SK-N-SH treated with all-trans-retinoic acid at 6 μM for 48 hours (cell line): ENCODE measurements around the gene NPEPL1.
"Not testable (repeated sequence)": the region's sequence is repeated elsewhere in the genome, so short reads cannot be mapped to it uniquely, and the experiment has no call there.

Source experiments
- ARNTL ChIP-seq: fragments of 450-650 bp; formaldehyde crosslinking; IDR thresholded peaks from 2 replicates; pipeline ENCODE4 v1.5.0; 2020; ENCODE audit warnings: low read depth, mild to moderate bottlenecking, moderate library complexity, borderline replicate concordance
- CREB5 ChIP-seq: fragments of 250-450 bp; sonication (Bioruptor Pico); IDR thresholded peaks from 2 replicates; pipeline ENCODE4 v1.5.1; 2020; ENCODE audit warnings: low read depth, mild to moderate bottlenecking, moderate library complexity
- CSDC2 ChIP-seq: fragments of 250-450 bp; sonication (Bioruptor Pico); IDR thresholded peaks from 2 replicates; pipeline ENCODE4 v1.5.0; 2020; ENCODE audit warnings: mild to moderate bottlenecking, moderate library complexity
- PATZ1 ChIP-seq: fragments of 250-450 bp; sonication (Bioruptor Pico); IDR thresholded peaks from 2 replicates; pipeline ENCODE4 v1.8.0; 2020; ENCODE audit warnings: mild to moderate bottlenecking, moderate library complexity, borderline replicate concordance
- PPARA ChIP-seq: fragments of 250-450 bp; sonication (Bioruptor Pico); IDR thresholded peaks from 2 replicates; pipeline ENCODE4 v1.5.0; 2020; ENCODE audit warnings: mild to moderate bottlenecking, borderline replicate concordance
- ZFP30 ChIP-seq: fragments of 450-650 bp; formaldehyde crosslinking; IDR thresholded peaks from 2 replicates; pipeline ENCODE4 v1.5.0; 2022; ENCODE audit warnings: mild to moderate bottlenecking, moderate library complexity
- ZNF565 ChIP-seq: fragments of 450-650 bp; formaldehyde crosslinking; conservative IDR thresholded peaks from 2 replicates; pipeline ENCODE4 v1.5.0; 2020; ENCODE audit warnings: low read depth, mild to moderate bottlenecking, moderate library complexity
- ZNF70 ChIP-seq: fragments of 450-650 bp; formaldehyde crosslinking; IDR thresholded peaks from 2 replicates; pipeline ENCODE4 v1.5.0; 2020; ENCODE audit warnings: mild to moderate bottlenecking, moderate library complexity

DNA sequence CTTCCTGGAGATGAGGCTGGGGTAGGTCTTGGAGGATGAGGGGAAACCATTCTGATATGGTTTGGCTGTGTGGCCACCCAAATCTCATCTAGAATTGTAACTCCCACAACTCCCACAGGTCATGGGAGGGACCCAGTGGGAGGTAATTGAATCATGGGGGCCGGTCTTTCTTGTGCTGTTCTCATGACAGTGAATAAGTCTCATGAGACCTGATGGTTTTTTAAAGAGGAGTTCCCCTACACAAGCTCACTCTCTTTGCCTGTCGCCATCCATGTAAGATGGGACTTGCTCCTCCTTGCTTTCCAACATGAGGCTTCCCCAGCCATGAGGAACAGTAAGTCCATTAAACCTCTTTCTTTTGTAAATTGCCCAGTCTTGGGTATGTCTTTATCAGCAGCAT lies 58.1 kb downstream of the NPEPL1 start:
- TF ChIP-seq PPARA (CRISPR knock-in tag); ZNF70 (CRISPR knock-in tag); CSDC2 (CRISPR knock-in tag); PATZ1 (CRISPR knock-in tag); ARNTL; CREB5 (CRISPR knock-in tag); ZNF565 (CRISPR knock-in tag); ZFP30 (CRISPR knock-in tag): not testable (repeated sequence)
